Liver (tissue), 9 donors: Measurements from ENCODE around the gene AMBRA1. TPM values are rescaled to one million over a fixed set of nuclear protein-coding genes. Genes with fewer than 3 reads are reported as not detected.

Experiments used
- DNase-seq: peaks from one replicate; pipeline ENCODE4 v3.0.0-alpha.2; 2017; ENCODE audit warnings: low spot score
- H3K27ac ChIP-seq, 2 donors: one replicate each; pipeline ENCODE4 v1.7.0; 2013; ENCODE audit warnings: inconsistent platforms in 2 of 2, low read length in 2 of 2, control low read depth in 1 of 2, low read depth in 1 of 2, mild to moderate bottlenecking in 1 of 2
- H3K27me3 ChIP-seq, 4 donors: one replicate each; pipeline versions ENCODE4 v1.6.1 to v1.7.0; 2013; ENCODE audit warnings: low read length in 3 of 4, inconsistent platforms in 1 of 4, mild to moderate bottlenecking in 1 of 4, moderate library complexity in 1 of 4; ENCODE audit not compliant: control insufficient read depth in 4 of 4, insufficient read depth in 4 of 4
- H3K36me3 ChIP-seq, 4 donors: one replicate each; pipeline versions ENCODE4 v1.6.1 to v1.7.0; 2013; ENCODE audit warnings: low read length in 3 of 4, mild to moderate bottlenecking in 3 of 4, low read depth in 1 of 4, moderate library complexity in 1 of 4; ENCODE audit not compliant: control insufficient read depth in 4 of 4, insufficient read depth in 3 of 4
- H3K4me1 ChIP-seq, 4 donors: one replicate each; pipeline versions ENCODE4 v1.6.1 to v1.7.0; 2013; ENCODE audit warnings: low read length in 3 of 4, mild to moderate bottlenecking in 3 of 4, moderate library complexity in 1 of 4; ENCODE audit not compliant: control insufficient read depth in 4 of 4, insufficient read depth in 4 of 4
- H3K4me3 ChIP-seq, 3 donors: one replicate each; pipeline versions ENCODE4 v1.6.1 to v1.7.0; 2013; ENCODE audit warnings: low read length in 3 of 3, control low read depth in 1 of 3, low read depth in 1 of 3, mild to moderate bottlenecking in 1 of 3
- H3K9ac ChIP-seq, 2 donors: one replicate each; pipeline ENCODE4 v1.7.0; 2013; ENCODE audit warnings: low read length in 2 of 2, mild to moderate bottlenecking in 2 of 2, moderate library complexity in 2 of 2, control low read depth in 1 of 2, low read depth in 1 of 2
- H3K9me3 ChIP-seq, 4 donors: one replicate each; pipeline versions ENCODE4 v1.6.1 to v1.7.0; 2013; ENCODE audit warnings: low read length in 3 of 4; ENCODE audit not compliant: control insufficient read depth in 4 of 4
- FOXA1 ChIP-seq: IDR thresholded peaks from 2 replicates; pipeline ENCODE4 v1.6.1; 2016; ENCODE audit warnings: antibody characterized with exemption
- FOXA2 ChIP-seq: IDR thresholded peaks from 2 replicates; pipeline ENCODE4 v1.6.1; 2016; ENCODE audit warnings: antibody characterized with exemption
- HNF4A ChIP-seq, 2 donors: conservative IDR thresholded peaks; 2 replicates each; pipeline ENCODE4 v1.6.1; 2016; ENCODE audit warnings: antibody characterized with exemption in 2 of 2, mild to moderate bottlenecking in 2 of 2
- HNF4G ChIP-seq: IDR thresholded peaks from 2 replicates; pipeline ENCODE4 v1.6.1; 2016; ENCODE audit warnings: antibody characterized with exemption
- NR2F2 ChIP-seq: IDR thresholded peaks from 2 replicates; pipeline ENCODE4 v1.6.1; 2016; ENCODE audit warnings: antibody characterized with exemption
- RAD21 ChIP-seq, 2 donors: IDR thresholded peaks; 2 replicates each; pipeline ENCODE4 v1.6.1; 2016; ENCODE audit warnings: antibody characterized with exemption in 2 of 2, mild to moderate bottlenecking in 2 of 2
- YY1 ChIP-seq: IDR thresholded peaks from 2 replicates; pipeline ENCODE4 v1.6.1; 2016; ENCODE audit warnings: antibody characterized with exemption, mild to moderate bottlenecking
- WGBS: extraction: QIAGEN DNeasy Blood & Tissue Kit; methylation state at CpG from one replicate; pipeline ENCODE4 v1.1.7; 2013; 5-methylcytosine and 5-hydroxymethylcytosine counted together
- polyA plus RNA-seq, 2 donors: library from polyadenylated mRNA; stranded (reverse) in 1 of 2; unstranded in 1 of 2; fragments of 200-250 nt in 1 of 2; fragments of >200 nt in 1 of 2; fragmentation: Nextera tagmentation in 1 of 2; extraction: Ambion mirVana in 1 of 2; gene quantifications; one replicate each; pipeline versions ENCODE4 v1.2.1 to v1.2.3, GENCODE V29; 2013 to 2015
- total RNA-seq, 2 donors: library from RNA; depleted of rRNA; stranded (reverse); fragments of >200 nt; gene quantifications; one replicate each; pipeline ENCODE4 v1.2.3, GENCODE V29; 2014
- TF ChIP-seq, protein P1 (sequence below): fragments of 150-350 bp; IDR thresholded peaks from 2 replicates; pipeline ENCODE4 v1.5.1; 2017; ENCODE audit warnings: improper control_type of control experiment, low read depth, low read length; ENCODE audit not compliant: missing input control
- TF ChIP-seq, protein P2 (sequence below): IDR thresholded peaks from 2 replicates; pipeline ENCODE4 v1.6.1; 2016; ENCODE audit warnings: antibody characterized with exemption
- TF ChIP-seq, protein P3 (sequence below): IDR thresholded peaks from 2 replicates; pipeline ENCODE4 v1.6.1; 2016; ENCODE audit warnings: antibody characterized with exemption
- donor health status: healthy.
- donor health status: healthy.
- donor health status: healthy.
- donor health status: healthy.
- donor health status: healthy.

Gene AMBRA1
- total and polyA plus RNA-seq, 4 donors: 3.7 to 25.7 (median 15.1) TPM

DNA sequence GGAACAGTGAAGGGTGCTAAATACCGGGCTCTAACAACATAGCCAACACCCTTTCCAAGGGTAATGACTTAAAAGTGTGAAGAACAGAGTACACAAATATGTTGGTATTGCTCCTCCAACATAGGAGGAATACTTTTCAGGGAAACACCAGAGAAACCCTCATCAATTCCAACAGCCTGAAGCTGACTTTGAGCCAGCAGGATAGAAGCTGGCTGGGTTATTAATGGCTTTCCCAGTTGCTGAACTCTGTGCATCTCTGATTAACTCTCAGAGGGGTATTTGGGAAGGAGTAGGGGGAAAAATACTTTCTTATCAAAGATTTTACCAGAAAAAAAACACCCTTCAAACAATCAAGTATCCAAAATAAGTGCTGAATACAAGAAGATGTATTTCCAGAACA, 95.6 kb downstream of the AMBRA1 start:
- no peak overlapping the region for H3K4me3 ChIP-seq
- H3K36me3 ChIP-seq: peaks cover 2 to 12% (median 5%) of the 10 kb centered on the region in 4 donors
- no peak overlapping the region for H3K27ac ChIP-seq
- no peak for TF ChIP-seq YY1
- TF ChIP-seq, protein P1, sequence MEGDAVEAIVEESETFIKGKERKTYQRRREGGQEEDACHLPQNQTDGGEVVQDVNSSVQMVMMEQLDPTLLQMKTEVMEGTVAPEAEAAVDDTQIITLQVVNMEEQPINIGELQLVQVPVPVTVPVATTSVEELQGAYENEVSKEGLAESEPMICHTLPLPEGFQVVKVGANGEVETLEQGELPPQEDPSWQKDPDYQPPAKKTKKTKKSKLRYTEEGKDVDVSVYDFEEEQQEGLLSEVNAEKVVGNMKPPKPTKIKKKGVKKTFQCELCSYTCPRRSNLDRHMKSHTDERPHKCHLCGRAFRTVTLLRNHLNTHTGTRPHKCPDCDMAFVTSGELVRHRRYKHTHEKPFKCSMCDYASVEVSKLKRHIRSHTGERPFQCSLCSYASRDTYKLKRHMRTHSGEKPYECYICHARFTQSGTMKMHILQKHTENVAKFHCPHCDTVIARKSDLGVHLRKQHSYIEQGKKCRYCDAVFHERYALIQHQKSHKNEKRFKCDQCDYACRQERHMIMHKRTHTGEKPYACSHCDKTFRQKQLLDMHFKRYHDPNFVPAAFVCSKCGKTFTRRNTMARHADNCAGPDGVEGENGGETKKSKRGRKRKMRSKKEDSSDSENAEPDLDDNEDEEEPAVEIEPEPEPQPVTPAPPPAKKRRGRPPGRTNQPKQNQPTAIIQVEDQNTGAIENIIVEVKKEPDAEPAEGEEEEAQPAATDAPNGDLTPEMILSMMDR: no peak
- TF ChIP-seq FOXA1: no peak
- TF ChIP-seq NR2F2: no peak
- no peak for DNase-seq
- no peak overlapping the region for H3K9ac ChIP-seq
- WGBS: 93% methylated on average over 1 of the region's 1 CpG
- peaks cover 0 to 2% (median 1%) of the 10 kb centered on the region in 4 donors for H3K4me1 ChIP-seq
- H3K27me3 ChIP-seq: no peaks in the 10 kb centered on the region
- no peaks in the 10 kb centered on the region for H3K9me3 ChIP-seq

DNA sequence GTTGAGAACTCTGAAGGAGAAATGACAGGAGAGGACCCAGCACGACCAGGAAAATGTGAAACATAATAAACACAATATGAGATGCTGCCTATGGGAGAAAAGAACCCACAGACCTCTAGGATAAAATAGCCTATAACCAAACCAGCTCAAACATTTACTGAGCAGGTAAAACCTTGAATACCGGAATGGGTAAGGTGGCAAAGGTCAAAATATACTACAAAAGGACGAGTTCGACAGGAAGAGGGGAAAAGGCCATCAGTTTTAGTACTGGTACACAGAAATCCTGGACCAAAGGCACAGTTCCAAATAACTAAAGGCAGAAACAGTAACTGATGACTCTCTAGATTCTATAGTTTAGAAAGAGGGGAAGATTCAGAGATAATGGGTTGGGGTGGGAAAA, 96.3 kb downstream of the AMBRA1 start:
- peak in 1 of 2 donors; percentile 16 for TF ChIP-seq HNF4A (conservative IDR thresholded peaks at IDR 0.05)
- TF ChIP-seq FOXA2: no peak
- no peak for TF ChIP-seq FOXA1
- no peak for TF ChIP-seq RAD21 (IDR thresholded peaks at IDR 0.05)
- no peak for DNase-seq
- no peak overlapping the region for H3K27ac ChIP-seq
- peaks cover 2 to 13% (median 5%) of the 10 kb centered on the region in 4 donors for H3K36me3 ChIP-seq
- H3K27me3 ChIP-seq: no peaks in the 10 kb centered on the region
- 49% methylated on average over 4 of the region's 4 CpGs for WGBS
- H3K4me1 ChIP-seq: peaks cover 0 to 2% (median 1%) of the 10 kb centered on the region in 4 donors
- H3K9me3 ChIP-seq: no peaks in the 10 kb centered on the region
- H3K9ac ChIP-seq: no peak overlapping the region
- no peak overlapping the region for H3K4me3 ChIP-seq

DNA sequence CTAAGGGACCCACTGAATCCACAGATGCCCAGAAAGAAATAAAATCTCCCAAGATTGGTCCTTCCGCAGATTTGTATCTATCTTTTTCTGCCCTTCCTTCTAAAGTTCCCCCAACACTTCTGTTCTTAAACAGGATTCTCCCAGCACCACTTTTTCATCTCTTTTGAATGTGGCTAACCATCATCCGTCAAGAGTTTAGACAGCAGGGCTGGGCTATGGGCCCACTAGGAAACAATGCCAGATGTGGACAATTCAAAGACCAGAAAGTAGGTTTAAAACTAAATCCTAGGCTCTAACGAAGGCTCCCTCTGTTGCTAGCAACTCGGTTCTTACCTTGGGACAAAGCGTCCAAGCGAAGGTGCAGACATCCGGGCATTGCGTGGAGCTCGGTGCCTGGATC, 100.0 kb downstream of the AMBRA1 start:
- WGBS: 97% methylated on average over 9 of the region's 9 CpGs
- H3K27ac ChIP-seq: no peak overlapping the region
- peaks cover 2 to 13% (median 8%) of the 10 kb centered on the region in 4 donors for H3K36me3 ChIP-seq
- no peak overlapping the region for H3K9ac ChIP-seq
- TF ChIP-seq, protein P2, sequence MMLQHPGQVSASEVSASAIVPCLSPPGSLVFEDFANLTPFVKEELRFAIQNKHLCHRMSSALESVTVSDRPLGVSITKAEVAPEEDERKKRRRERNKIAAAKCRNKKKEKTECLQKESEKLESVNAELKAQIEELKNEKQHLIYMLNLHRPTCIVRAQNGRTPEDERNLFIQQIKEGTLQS: no peak
- TF ChIP-seq, protein P3, sequence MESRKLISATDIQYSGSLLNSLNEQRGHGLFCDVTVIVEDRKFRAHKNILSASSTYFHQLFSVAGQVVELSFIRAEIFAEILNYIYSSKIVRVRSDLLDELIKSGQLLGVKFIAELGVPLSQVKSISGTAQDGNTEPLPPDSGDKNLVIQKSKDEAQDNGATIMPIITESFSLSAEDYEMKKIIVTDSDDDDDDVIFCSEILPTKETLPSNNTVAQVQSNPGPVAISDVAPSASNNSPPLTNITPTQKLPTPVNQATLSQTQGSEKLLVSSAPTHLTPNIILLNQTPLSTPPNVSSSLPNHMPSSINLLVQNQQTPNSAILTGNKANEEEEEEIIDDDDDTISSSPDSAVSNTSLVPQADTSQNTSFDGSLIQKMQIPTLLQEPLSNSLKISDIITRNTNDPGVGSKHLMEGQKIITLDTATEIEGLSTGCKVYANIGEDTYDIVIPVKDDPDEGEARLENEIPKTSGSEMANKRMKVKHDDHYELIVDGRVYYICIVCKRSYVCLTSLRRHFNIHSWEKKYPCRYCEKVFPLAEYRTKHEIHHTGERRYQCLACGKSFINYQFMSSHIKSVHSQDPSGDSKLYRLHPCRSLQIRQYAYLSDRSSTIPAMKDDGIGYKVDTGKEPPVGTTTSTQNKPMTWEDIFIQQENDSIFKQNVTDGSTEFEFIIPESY: no peak
- no peak for TF ChIP-seq NR2F2
- TF ChIP-seq RAD21 (IDR thresholded peaks at IDR 0.05): no peak
- no peak for TF ChIP-seq HNF4G
- TF ChIP-seq FOXA2: no peak
- TF ChIP-seq, protein P1: no peak
- H3K9me3 ChIP-seq: no peaks in the 10 kb centered on the region
- no peak for DNase-seq
- no peaks in the 10 kb centered on the region for H3K4me1 ChIP-seq
- H3K4me3 ChIP-seq: no peak overlapping the region
- H3K27me3 ChIP-seq: no peaks in the 10 kb centered on the region
